ENCODE data around the gene DPYSL5.
A peak's percentile ranks its signal among the peaks of the same experiment; 100 is the strongest.

Gene DPYSL5

GRCh38 chr2:26969077-26969844 is 121.3 kb downstream of the DPYSL5 start:
- Histone ChIP-seq H3K9me3 (ENCODE audit: severe bottlenecking) (no peaks in the 10 kb centered on the region), H3K27me3 (ENCODE audit: insufficient read depth, poor library complexity, severe bottlenecking) (no peaks in the 10 kb centered on the region), H3K36me3 (ENCODE audit: low read depth) (no peaks in the 10 kb centered on the region), H3K4me1 (ENCODE audit: insufficient read depth, poor library complexity, severe bottlenecking) (peaks cover 6% of the 10 kb centered on the region), H3K4me3 (ENCODE audit: severe bottlenecking) (no peak overlapping the region), H3K27ac (ENCODE audit: poor library complexity, severe bottlenecking) (no peak overlapping the region)
- ATAC-seq (ENCODE audit: low read depth) (no peak), DNase-seq (ENCODE audit: low spot score) (no peak)
- no peak for TF ChIP-seq CTCF (IDR thresholded peaks at IDR 0.05; ENCODE audit: poor library complexity, severe bottlenecking)

GRCh38 chr2:26970244-26970927 is 122.5 kb downstream of the DPYSL5 start, which contains the start of gene MAPRE3:
Gene MAPRE3 (plus strand): TSS chr2:26970637. CDS start chr2:27022219, 51,582 bp downstream.
- no peaks in the 10 kb centered on the region for H3K9me3 ChIP-seq (ENCODE audit: severe bottlenecking)
- DNase-seq (ENCODE audit: low spot score): peak; percentile 70
- TF ChIP-seq CTCF (IDR thresholded peaks at IDR 0.05; ENCODE audit: poor library complexity, severe bottlenecking): no peak
- peak within 1 kb of the TSS; percentile 50 for H3K4me3 ChIP-seq (ENCODE audit: severe bottlenecking)
- peak; percentile 81 for ATAC-seq (ENCODE audit: low read depth)
- no peaks in the 10 kb centered on the region for H3K27me3 ChIP-seq (ENCODE audit: insufficient read depth, poor library complexity, severe bottlenecking)
- no peak within 1 kb of the TSS for H3K27ac ChIP-seq (ENCODE audit: poor library complexity, severe bottlenecking)
- H3K4me1 ChIP-seq (ENCODE audit: insufficient read depth, poor library complexity, severe bottlenecking): peaks cover 6% of the 10 kb centered on the region
- no peaks in the 10 kb centered on the region for H3K36me3 ChIP-seq (ENCODE audit: low read depth)

- Histone ChIP-seq H3K9me3 (ENCODE audit: severe bottlenecking) (no peaks in the 10 kb centered on the region), H3K36me3 (ENCODE audit: low read depth) (no peaks in the 10 kb centered on the region), H3K4me1 (ENCODE audit: insufficient read depth, poor library complexity, severe bottlenecking) (peaks cover 6% of the 10 kb centered on the region), H3K27ac (ENCODE audit: poor library complexity, severe bottlenecking) (no peak overlapping the region), H3K27me3 (ENCODE audit: insufficient read depth, poor library complexity, severe bottlenecking) (no peaks in the 10 kb centered on the region), H3K4me3 (ENCODE audit: severe bottlenecking) (peak overlapping the region; percentile 50)
- no peak for DNase-seq (ENCODE audit: low spot score)
- no peak for TF ChIP-seq CTCF (IDR thresholded peaks at IDR 0.05; ENCODE audit: poor library complexity, severe bottlenecking)
- peak; percentile 38 for ATAC-seq (ENCODE audit: low read depth)
Measured at GRCh38 chr2:26970928-26971627, 123.1 kb downstream of the DPYSL5 start.

GRCh38 chr2:26971911-26972786 is 124.2 kb downstream of the DPYSL5 start:
- Histone ChIP-seq H3K4me1 (ENCODE audit: insufficient read depth, poor library complexity, severe bottlenecking) (peaks cover 6% of the 10 kb centered on the region), H3K27me3 (ENCODE audit: insufficient read depth, poor library complexity, severe bottlenecking) (no peaks in the 10 kb centered on the region), H3K4me3 (ENCODE audit: severe bottlenecking) (no peak overlapping the region), H3K27ac (ENCODE audit: poor library complexity, severe bottlenecking) (no peak overlapping the region), H3K9me3 (ENCODE audit: severe bottlenecking) (no peaks in the 10 kb centered on the region), H3K36me3 (ENCODE audit: low read depth) (no peaks in the 10 kb centered on the region)
- DNase-seq (ENCODE audit: low spot score) (no peak), ATAC-seq (ENCODE audit: low read depth) (no peak)
- no peak for TF ChIP-seq CTCF (IDR thresholded peaks at IDR 0.05; ENCODE audit: poor library complexity, severe bottlenecking)
